CD4-positive, alpha-beta T cell treated with Interleukin-1 beta for 1 hour (primary cell): ENCODE data around the gene HDAC10.

Experiments used
- DNase-seq, 2 donors: peaks; one replicate each; pipeline ENCODE4 v3.0.0-alpha.2; 2020 to 2022

The HDAC10 gene

GRCh38 chr22:50233223-50233622, 17.8 kb downstream of the HDAC10 start:
- DNase-seq = no peak

DNA sequence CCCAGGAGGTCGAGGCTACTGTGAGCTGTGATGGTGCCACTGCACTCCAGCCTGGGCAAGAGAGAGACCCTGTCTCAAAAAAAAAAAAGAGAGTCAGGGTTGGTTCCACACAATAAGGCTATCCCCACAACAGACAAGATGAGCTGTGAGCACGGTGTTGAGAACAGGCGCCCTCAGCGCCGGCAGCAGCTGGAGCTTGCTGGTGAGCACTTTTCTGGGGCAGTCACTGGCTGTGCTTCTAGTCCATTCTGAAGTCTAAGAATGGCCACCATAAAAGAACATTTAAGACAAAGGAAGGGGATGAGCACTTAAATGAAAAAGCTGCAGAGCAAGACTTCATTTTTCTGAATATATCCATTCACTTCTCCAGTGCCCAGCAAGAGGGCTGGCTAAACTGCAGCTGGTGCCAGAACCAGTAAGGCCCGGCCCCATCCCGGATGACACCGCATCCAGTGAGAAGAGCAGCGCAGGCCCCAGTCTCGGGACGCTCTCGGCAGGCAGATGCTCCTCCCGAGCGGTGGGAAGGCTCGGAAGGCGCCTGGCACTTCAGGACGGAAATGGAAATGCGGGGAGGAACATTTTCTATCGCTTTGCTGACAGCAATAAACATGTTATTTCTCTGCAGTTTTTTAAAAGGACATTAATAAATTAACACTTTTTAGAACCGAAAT, 18.4 kb downstream of the HDAC10 start:
- DNase-seq = no peak

DNA sequence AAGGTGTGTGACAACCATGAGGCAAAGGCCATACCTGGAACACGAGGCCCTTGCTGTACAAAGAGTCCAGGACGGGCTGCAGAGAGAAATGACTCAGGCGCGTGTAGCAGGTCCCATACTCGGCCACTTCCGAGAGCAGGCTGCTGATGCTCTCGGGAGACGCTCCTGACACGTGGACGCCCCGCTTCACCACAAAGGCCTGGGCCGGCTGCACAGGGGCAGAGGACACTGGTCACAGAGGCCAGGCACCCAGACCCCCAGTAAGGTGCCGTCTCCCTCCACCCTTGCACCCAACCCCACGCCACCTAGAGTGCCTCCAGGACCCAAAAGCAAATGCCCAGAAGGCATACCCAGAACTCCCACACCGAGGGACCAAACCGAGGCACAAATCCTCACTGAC, 21.7 kb downstream of the HDAC10 start:
- no peak for DNase-seq

GRCh38 chr22:50228366-50228765, 22.7 kb downstream of the HDAC10 start:
- no peak for DNase-seq

DNA sequence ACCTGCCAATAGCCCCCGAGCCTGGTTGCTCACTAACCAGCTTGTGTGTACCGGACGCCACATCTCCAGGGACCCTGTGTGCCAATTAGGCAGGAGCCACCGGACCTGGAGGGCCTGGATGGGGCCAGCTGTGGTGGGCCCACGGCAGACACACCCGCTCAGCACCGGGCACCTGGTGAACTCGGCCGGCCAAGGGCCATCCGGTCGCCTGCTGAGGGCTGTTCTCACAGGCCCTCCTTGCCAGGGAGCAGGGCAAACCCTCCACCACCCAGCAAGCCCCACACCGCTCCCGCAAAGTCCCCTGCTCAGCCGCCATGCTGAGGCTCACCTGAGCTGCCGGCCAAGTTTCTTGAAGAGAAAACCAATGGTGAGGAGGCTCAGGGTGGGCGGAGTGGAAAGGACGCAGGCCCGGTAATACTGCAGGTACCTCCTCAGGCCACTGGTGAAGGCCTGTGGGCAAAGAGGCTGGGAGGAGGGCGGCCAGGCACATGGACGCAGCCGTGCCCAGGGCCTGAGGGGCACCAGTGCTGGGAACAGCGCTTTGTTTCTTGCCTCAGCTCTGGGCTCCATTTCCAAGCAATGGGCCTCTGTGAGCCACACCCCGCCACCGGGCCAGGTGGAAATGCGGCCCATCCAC, 23.4 kb downstream of the HDAC10 start:
- no peak for DNase-seq

- DNase-seq = no peak
These were observed 24.2 kb downstream of the HDAC10 start for GRCh38 chr22:50226875-50227165.

GRCh38 chr22:50226063-50226874, 24.8 kb downstream of the HDAC10 start:
- DNase-seq = no peak

- DNase-seq = no peak
These were observed 25.7 kb downstream of the HDAC10 start for GRCh38 chr22:50225200-50225969.

DNA sequence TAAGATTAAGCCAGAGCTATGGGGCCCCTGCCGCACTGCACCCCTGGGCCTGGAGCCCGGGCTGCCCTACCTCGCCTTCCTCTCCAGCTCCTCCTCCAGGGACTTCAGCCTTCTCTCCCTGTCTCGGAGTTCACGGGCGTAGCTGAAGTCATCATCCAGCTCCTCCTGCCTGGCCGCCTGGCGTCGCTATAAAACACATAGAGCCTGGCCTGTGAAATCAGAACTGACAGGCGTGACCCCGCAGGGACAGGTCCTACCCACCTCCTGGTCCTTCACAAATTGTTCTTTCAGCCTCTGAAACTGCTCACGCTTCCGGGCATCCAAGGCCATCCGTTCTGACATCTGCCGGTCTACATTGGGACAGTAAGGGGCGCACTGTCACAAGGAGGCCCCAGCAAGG, 27.0 kb downstream of the HDAC10 start:
- no peak for DNase-seq

DNA sequence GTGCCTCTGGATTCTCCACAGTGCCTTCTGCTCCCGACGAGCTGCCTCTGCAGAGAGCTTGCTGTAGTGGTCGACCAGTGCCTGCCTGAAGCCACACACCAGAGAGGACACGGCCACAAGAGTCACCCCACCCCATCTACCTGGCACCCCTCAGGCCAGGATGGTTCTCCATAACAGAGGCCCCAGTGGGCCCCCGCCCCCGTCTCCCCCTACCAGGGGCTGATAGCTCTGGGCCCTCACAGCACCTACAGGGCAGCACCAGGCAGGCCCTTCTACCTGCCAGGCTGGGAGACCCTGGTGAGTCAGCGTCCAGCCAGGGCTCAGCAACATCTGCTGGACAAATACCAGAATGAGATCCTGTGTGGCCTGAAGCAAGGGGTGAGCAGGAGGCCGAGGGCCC, 28.6 kb downstream of the HDAC10 start:
- DNase-seq = no peak

DNA sequence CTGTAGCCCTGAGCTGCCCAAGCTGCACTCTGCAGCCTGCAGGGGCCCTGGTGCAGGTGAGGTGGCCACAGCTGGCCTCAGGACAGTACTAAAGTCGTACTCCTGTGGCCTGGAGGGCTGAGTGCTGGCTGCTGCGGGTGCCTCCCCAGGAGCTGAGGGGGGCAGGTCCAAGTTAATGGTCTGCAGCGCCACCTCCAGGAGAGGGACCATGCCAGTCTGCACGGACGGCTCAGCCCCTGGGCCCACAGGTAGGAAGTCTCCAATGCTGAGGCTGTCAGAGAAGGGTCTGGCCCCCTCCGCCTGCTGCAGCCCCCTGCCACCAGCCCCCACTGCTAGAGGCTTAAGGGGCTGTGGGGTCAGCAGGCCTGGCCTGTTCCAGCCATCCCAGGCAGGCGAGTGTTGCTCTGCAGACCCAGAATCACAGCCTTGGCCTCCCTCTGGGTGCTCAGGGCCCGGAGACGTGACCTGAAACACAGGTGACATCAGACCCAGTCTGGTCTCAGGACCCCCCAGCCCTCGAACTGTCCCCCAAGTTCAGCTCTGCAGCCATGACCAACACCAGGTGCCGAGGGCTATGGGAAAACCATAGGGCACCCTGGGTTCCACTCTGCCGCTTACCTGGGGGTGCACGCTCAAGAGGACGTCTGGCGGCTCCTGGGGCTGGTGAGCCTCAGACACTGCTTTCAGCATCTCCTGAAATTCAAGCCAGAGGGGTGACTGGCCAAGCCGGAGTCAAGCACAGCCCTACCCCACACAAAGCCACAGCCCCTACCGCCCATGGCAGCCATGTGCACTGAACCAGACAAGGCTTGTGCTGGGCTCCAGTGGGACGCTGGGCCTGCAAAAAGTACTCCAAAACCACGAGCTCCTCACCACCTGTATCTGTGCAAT, 29.4 kb downstream of the HDAC10 start:
- DNase-seq = no peak

GRCh38 chr22:50220603-50221409, 30.3 kb downstream of the HDAC10 start:
- DNase-seq = no peak

- DNase-seq = no peak
These were observed 31.1 kb downstream of the HDAC10 start for GRCh38 chr22:50219800-50220602.

DNA sequence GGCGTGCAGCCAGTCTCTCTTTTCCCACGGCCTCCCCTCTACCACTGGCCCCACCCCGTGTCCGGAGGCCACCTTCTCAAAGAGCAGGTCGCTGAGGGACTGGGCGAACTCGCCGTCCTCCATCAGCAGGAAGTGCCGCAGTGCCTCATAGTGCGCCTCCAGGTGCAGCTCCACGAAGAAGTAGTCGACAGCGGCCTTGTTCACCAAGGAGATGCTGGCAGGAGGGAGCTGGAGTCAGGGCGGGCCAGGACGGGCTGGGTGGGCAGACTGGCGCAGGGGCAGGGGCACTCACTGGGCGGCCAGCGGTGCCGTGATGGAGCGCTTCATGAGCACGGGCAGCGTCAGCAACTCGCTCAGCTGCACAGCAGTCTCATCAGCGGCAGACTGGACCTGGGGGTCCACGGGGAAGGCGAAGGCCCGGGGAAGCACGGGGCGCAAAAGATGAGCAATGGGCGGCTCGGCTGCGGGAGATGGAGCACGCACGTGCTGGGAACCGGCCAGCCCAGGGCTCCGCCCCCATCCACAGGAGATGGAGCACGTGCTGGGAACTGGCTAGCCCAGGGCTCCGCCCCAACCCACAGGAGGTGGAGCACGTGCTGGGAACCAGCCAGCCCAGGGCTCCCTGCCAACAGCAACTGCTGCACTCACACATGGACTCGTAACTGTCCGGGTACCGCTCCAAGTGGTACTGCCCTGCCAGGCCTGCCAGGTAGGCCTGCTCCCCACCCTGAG, 31.9 kb downstream of the HDAC10 start:
- DNase-seq = peak in 1 of 2 donors; percentile 32

- no peak for DNase-seq
These were observed 32.7 kb downstream of the HDAC10 start for GRCh38 chr22:50218153-50218995.

DNA sequence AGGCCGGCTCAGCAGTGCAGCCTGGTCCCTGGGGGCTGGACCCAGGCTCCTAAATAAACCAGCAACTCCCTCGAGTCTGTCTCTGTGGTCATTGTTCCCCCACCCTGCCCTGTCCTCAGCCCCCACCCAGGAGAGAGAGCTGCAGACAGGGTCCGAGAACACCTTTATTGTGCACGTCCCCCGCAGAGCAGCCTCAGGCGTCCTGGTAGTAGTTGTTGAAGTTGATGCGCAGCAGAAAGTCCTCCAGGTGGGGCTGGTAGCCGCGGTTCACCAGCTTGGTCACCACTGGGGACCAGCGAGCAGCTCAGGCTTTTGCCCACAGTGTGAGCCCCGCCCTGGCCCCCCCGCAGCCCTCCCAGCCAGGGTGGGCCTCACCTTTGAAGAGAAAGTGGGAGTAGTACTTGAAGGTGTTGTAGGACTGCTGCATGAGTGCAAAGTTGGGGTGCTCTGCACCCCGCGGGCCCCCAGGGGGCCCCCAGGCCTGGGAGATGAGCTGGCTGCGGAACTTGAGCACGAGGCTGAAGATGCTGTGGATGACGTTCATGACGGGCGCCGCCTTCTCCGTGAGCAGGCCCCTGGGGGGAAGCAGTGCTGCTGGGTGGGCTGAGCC, 33.4 kb downstream of the HDAC10 start:
- no peak for DNase-seq

GRCh38 chr22:50216684-50217520, 34.2 kb downstream of the HDAC10 start:
- no peak for DNase-seq
